CD4-positive, alpha-beta T cell treated with Interleukin-15 for 4 hours (primary cell): ENCODE data around the gene ISG20L2.

Experiments used
- DNase-seq: peaks from one replicate; pipeline ENCODE4 v3.0.0-alpha.2; 2020; ENCODE audit warnings: low spot score

Gene ISG20L2

DNA sequence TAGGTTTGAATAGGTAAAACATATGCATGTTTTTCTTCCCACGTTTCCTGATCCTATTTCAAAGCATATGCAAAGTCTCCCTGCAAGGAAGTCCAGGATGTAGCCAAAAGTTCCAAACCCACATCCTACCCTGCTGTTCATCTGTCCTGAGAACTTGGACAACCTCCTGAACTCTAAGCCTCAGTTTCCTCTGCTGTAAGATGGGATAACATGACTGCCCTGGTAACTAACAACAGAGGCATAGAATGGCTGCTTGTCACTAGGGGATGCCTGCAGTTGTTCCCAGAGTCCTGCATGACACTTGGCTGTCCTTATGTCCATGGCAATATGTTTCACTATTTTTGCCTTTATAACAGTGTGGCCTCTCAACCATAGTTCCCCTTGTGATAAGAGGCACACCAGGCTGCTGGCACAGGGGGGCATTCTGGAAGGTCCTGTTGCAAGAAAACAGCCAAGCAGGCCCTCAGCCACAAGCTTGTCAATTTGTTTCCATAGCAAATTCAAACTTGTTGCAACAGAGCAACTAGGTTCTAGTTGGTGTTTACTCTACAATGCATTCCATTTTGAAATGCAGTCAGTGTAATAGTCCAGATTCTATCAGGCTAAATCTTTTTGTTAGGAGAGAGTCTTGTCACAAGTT, 24.4 kb upstream of the ISG20L2 start:
- no peak for DNase-seq

DNA sequence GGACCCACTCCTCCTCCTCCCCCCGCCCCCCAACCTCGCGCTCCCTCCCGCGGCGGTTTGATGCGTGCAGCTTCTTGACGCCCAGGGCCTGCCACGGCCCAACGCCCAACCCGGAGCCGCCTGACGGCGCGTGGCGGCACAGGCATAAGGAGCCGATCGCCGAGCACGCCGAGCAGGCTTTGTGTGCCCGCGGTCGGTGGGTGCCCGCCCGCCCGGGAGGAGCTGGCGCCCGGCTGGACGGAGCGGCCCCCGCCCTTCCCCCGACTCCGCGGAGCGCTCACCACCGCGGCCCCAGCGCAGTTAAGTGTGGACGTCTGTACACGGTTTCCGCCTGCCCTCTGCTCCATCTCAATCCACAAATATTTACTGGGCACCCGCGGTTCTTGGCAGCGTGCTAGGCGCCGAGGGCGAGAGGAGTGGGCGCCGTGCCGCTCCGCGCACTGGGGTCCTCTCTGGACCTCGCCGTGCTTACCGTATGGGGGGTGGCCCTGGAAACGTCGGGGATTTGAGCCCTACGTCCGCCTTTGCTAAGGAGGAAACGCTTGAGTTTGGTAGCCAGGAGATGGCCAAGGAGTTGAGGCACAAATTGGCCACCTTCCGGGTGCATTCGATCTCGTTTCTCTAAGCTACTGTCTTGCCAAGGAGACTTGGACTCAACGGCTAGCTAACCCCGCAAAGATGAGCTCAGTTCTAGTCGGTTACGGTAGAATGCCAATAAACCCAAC, 23.4 kb upstream of the ISG20L2 start:
- peak; percentile 97 for DNase-seq

DNA sequence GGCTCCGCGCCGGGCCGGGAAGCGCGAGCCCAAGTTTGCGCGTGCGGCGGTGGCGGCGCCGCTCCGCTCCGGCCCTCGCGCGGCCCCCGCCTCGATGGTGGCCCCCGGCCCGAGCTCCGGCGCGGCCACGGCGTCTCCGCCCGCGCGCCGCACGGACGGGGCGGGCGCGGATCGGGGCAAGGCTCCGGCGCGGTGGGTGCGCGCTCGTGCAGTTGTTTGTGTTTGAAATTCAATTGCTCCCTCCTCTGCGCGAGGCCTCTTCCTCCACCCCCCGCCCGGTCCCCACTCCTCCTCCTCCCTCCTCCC, 22.8 kb upstream of the ISG20L2 start, which contains the start of gene HDGF:
Gene HDGF (minus strand): TSS at position 225 of the 306 bp plus-strand sequence. CDS start 246 bp downstream, outside the sequence.
- DNase-seq, result no peak

DNA sequence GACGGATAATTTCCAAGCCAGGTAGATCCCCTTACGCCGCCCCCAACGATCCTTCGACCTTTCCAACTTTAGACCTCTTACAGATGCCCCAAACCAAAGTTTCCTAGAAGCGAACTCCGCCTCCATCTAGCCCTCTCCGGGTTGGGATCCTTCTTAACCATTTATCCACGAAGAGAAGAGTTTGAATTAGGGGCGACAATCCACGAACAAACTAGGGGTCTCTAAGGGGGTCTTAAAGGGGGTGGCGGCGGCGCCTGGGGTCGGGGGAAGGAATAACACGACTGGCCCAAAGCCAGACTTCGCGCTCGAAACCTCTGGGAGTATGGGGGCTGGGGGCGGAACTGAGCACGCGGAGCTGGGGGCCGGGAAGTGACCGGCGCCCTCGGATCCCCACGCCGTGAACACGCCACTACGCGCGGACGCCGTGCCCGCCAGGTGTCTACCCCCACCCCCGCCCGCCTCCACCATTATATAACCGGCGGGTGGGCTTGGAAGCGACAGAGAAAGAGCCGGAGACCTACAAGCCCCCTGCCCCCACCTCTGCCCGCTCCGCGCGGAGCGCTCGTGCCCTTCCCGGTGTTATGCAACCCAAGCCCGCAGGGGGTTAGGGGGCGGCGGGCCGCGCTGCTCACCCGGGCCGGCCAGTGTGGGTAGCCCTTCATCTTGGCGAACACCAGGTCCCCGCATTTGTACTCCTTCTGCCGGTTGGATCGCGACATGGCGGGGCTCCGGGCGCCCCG, 22.3 kb upstream of the ISG20L2 start:
- no peak for DNase-seq

DNA sequence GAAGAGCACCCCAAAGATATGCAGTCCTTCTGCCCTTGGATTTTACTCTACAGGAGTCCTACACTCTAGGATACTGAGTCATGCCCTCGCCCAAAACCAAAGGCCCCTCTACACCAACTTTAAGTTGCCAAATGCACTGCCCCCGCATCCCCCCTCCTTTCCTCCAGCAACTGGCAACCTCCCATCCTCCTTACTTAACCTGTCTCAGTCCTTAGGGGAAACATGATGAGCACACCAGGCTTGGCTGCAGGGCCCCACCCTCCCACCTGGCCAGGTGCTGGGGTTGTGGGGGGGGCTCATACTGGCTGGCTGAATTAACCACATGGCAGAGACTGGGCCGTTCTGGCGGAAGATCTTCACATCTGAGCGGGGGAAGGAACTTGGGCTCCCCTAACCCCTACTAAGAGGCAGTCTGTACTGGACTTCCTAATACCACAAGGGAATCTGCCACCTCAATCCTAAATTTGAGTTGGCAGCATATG, 21.7 kb upstream of the ISG20L2 start:
- DNase-seq, result peak; percentile 51

DNA sequence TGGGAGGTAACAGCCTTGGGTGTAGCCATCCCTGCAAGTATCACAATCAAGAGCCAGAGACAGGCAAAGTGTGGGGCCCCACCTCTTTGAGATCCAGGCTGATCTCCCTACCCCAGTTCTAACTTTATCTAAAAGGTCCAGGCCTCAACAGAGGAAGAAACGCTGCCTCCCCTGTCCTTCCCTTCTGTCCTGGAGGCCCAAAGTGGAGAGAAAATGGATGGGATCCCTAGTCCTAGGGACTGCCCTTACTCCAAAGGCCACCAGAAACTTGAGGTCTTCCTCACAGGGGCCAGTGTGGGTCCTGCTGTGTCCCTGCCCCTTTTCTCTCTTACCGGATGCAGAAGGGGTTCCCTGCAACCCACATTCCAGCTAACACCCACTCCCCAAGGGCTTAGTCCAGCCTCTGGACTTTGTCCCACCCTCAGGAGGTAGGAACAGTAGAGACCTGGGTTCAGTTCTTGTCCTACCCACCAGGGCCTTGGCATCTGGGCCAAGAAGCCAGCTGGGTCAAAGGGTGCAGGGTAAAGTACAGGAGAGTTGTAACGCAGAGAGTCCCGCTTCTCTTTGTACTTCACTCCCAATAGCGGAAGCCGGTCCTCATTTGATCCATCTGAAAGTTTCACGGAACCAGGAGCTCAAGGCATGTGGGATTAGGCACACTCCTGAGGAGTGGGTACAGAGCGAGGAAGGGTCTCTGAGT, 21.0 kb upstream of the ISG20L2 start:
- DNase-seq, result no peak

DNA sequence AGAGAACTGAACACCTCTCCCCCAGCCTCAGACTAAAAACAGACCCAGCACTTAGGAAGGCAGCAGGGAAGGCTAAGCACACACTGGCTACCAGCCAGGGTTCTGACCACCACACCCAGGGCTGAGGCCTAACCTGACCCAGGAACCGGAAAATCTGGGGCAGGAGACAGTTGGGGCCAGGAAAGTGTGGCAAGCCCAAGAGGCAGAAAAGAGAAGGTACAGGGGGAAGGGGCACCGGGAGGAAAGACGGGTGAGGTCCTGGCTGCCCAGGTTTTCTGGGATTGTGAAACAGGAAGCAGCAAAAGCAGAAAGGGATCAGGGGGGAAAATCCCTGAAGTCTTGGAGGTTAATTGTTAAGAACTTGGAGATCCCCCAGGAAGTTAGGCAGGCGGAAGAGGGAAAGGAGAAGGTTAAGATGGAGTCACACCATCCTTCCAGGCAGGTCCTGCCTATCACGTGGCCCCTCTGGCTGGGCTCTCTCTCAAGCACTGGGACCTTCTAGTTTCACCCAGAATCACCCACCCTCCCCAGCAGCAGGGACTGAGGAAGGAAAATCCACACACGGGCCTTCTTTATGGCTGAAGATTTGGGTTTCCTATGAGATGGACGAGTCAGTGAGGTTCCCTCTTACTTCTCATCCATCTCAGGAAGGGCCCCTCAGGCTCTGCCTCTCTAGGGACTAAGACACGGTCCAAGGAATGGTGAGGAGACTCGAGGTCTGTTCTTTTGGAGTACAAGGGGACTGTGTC, 20.3 kb upstream of the ISG20L2 start:
- DNase-seq, result no peak

DNA sequence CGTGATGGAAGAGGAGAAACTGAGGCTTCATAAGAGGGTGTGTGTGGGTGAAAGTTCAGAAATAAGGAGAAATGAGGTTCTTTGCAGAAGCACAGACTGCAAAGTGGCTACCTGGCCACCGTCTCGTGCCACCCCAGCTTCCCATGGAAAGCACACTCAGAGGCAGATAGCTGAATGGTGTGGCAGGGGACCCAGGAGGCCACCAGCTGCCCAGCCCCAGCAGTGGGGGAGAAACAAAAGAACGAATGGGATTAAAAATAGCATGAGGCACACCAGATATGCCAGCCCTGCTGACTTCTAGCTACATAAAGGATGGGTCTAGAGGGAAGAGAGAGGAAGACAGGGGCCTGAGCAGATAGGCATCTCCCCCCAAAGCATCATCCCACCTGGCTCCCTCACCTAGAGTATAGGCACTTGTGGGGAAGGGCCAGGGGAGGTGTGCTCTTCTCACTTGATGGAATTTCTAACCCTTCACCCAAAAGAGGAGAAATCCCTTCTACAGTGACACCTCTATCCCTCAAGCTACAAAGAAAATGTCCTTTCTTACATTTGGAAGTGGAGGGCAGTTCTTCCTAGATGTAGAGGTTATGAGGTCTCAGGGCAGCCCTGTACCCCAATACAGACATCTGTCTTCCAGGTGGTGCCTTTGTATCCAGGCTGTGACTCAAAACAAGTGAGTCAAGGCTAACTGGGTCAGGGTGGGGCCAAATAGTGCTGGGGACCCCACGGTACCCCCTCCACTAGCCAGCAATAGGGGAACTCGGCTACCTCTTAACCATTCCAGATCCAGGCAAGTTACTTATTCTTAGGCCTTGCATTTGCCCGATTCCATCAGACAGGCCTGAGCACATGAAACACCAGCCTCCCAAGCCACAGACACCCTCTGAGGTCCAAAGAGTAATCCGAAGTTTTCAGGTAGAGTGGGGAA, 19.4 kb upstream of the ISG20L2 start:
- DNase-seq, result peak; percentile 47

DNA sequence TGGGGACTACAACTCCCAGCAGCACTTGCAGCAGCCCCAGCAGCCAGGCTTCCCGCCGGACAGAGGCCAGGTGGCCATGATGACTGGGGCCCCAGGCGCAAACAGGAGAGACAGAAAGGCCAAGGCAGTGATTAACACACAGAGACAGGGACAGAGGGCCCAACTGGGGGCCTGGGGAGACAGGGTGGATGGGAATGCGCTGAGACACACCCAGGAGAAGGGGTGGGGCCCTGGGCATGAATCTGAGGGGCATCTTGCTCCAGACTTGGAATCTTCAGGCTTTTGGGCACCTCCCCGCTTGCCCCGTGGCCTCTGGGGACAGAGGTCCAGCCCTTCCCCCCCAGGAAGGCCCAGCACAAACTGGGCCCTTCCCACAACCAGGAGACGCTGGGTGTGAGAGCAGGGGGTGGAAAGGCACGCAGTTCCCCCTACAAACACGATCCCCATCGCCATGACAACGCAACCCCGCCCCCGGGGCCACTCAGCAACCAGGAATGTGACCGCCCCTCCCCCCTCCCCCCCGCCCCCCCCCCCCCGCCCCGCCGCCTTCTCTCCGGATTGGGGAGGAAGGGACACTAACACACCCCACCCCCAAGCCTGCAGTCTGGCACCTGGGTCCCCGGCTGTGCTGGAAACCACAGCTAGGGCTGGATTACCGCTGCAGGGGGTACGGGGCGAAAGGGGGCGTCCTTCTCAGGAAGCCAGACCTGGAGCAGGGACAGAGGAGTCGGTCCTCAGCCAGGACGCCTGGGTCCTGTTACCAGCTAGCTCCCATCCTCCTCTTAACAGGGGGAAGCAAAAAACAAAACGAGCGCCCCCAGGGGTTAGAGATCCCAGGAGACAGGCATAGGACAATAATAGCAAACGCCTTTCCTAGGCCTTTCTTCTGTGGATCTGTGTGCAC, 18.4 kb upstream of the ISG20L2 start:
- peak; percentile 88 for DNase-seq

DNA sequence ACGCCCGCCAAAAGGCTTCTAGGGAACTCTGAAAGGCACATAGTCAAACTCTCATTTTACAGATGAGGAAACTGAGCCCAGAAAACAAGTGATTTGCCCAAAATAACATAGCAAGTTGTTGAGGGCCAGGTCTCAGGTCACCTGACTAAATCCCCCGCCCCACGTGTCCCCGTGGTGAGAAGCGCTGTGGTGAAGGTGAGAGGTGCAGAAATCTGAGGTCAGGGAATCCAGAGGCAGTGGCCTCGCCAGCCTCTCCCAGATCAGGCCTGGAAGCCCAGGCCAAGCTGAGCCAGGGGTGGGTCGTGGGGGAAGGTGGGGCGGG, 17.8 kb upstream of the ISG20L2 start:
- no peak for DNase-seq

DNA sequence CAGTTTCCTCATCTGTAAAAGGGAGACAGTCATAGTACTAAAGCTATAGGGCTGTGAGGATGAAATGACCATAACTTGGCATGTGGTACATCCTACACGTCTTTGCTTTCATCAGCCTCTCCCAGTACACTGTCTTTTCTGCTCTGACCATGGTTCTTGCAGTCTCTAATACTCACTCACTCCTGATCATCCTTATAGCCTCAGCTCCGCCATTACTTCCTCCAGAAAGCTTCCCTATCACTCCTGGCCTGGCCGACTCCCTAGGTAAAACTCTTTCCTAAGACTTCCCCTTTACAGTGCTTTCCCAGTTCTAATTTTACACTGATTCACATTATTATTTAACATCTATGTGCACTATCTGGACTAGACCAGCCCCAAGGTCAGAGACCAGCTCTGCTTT, 17.3 kb upstream of the ISG20L2 start:
- DNase-seq, result no peak

DNA sequence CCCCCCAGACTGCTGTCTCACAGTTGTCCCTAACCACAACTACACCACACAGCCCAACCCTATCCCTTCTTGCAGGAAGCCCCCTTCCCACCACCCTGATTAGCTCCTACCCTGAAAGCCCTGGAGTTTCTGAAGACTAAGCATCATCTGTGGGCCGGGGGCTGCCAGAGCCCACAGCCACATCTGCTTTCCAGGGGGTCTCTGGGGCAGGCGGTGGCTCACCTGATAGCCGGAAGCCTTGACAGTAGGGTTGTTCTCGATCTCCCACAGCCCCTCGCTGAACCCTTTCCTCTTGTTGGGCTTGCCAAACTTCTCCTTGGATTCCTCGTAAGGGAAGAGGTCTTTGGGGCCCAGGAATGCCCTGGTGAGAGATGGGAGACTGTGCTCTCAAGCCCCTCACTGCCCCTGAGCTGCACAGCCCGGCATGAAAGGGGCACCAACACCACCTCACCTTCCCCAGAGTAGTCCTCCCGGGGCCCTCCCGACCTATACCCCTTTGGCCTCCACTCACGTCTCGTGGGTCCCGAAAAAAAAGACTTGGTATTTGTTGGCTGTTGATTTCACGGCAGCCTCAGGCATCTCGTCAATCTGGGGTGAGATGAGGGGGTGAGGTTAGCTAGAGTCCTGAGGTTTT, 16.3 kb upstream of the ISG20L2 start:
- DNase-seq, result no peak

DNA sequence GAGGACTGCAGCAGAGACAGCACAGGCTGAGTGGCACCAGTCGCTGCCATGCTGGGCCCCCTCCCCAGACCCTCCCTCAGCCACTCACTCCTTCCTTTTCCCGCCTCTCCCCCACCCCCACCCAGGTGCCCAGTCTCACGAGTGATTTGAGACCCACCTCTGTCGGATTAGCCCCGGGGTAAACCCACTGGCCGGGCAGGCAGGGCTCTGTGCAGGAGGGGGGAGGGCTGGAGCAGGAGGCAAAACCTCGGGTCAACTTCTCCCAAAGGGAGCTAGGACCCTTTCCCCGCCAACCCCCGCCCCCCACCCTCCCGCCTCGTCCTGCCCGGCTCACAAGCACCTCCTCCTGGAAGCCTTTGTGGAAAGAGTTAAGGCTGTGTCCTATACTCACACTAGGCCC, 15.8 kb upstream of the ISG20L2 start:
- no peak for DNase-seq

DNA sequence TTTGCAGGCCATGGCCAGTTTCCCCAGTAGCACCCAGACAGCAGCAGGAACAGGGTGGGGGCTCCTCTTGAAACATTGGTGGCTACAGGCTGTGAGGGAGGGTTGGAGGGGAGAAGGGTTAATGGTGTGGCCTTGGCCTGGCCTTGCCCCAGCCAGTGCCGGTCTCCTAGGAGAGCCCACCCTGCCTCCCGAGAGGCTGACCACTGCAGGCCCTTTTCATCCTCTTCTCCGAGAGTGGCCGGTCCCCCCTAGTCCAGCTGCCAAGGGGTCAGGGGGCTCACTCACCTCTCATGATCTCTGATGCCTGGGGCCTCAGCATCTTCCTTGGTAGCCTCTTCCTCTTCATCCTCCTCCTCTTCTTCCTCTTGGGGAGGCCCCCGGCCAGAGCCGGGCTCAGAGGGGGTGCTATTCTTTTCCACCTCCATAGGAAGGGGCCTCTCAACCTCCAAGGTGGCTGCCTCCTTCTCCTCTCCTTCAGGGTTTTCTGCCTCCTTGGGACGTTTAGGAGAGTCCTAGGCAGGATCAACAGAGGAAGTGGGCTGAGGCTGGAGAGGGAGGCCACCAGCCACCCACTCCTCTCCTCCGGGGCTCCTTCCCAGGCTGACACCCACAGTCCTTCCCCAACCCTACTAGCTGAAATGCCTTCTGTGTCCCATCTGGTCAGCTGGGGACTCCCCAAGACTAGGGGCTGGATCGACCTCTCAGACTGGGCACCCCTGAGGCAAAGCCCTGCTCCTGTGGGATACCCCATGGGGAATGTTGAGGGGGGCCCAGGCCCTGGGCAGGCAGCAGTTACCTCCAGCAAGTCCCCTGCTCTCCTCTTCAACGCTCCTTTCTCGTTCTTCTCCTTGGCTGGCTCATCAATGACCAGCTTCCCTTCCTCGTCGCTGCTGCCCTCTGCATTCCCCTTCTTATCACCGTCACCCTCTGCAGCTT, 15.1 kb upstream of the ISG20L2 start:
- no peak for DNase-seq

DNA sequence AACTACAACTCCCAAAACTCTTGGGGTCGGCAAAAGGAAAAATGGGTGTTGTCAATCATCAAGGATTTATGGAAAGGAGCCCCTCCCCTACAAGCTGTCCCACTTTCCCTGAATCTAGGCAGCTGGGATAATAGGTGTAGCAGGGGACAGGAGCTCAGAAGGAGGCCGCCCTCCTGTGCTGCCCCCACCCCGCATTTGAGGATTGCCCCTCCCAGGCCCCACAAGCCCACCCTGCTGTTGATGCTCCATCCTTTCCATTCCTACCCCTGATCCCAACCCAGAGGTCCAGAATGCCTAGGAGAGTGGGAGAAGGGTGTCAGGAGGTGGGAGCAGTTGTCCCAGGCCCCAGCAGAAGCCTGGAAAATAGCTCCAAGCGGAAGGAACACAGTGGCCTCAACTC, 14.2 kb upstream of the ISG20L2 start:
- no peak for DNase-seq

DNA sequence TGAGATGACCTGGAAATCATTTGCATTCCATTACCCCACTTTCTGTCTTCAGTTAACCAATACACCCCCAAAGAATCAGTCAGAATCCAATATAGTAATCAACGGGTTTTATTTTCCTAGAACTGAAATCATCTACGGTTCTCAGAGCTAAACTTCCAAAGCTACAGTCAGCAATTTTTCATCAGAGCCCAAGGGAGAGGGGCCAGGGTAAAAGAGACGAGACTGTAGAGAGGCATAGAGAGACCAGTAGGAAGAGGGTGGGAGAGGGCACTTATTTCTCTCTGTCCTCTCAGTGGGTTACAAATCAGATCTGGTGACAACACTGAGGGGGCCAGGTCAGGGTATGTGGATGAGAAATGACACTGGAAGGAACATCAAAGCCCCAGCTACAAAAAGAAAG, 13.5 kb upstream of the ISG20L2 start:
- DNase-seq, result no peak

DNA sequence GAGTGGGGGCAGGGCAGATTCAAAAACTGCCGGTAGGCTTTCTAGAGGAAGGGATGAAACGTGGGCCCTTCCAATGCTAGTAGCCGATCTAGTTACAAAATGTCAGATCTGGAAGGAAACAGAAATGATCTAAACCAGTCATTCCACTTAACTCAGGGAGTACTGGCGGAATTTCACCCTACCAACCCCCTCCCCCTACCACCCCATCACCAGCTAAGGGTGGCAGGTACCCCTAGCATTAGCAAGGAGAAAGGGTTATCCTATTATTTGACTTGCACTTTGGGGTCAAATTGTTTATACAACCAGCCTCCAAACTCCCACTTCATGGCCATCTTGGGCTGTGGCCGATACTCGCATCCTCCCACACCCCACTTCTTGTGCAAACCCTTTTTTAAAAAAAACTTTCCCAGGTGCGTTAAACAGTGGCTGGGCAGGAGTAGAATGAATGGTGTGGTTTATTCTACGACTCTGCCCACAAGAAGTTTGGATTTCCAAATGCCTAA, 13.0 kb upstream of the ISG20L2 start:
- no peak for DNase-seq
